ENCODE data around the gene CHIT1. TPM values are rescaled to one million over a fixed set of nuclear protein-coding genes. Genes with fewer than 3 reads are reported as not detected.

CHIT1 gene
- total and polyA plus RNA-seq, 2 experiments from 2014 or later: 0.07 to 0.47 TPM

DNA sequence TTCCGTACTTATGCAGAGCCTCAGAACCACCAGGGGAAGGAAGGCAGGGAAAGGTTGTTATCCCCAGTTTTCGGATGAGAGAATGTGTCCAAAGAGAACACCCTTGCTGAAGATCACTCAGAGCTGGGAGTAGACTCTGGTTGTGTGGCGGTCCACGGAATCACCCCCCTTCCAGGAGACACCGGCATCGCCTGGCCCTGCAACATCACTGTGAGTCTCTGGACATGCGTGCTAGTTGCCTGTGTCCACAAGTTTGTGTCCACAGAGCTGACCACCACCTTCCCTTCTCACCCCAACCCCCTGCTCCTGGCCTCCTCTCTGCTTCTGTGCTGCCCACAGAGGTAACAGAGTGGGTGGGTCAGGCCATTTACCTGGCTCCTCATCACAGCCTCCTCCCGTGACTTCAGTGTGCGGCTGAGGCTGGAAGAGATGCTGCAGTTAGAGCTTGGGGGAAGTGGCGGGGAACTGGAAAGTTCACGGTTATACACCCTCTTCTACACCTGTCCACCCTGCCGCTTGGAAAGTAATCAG, 61.2 kb downstream of the CHIT1 start:
- Mint-ChIP-seq H3K27ac (no peak overlapping the region), H3K4me3 (no peak overlapping the region), H3K27me3 (ENCODE audit: insufficient read depth, low read depth, poor library complexity) (peaks cover 10% of the 10 kb centered on the region), H3K4me1 (peaks cover 2% of the 10 kb centered on the region; the same call in 1 of the 3 replicates), H3K9me3 (no peaks in the 10 kb centered on the region), H3K36me3 (ENCODE audit: low read depth) (no peaks in the 10 kb centered on the region; the same call in 2 of the 3 replicates)
- ATAC-seq (no peak), DNase-seq (ENCODE audit: low spot score) (no peak)
- Histone ChIP-seq H3K4me2 (no peak overlapping the region), H3K4me1 (ENCODE audit: insufficient read depth) (no peaks in the 10 kb centered on the region; the same call in 1 of the 2 replicates), H3K27me3 (ENCODE audit: insufficient read depth) (no peaks in the 10 kb centered on the region), H3K79me2 (replicated peaks; ENCODE audit: insufficient read depth) (no peaks in the 10 kb centered on the region), H3K36me3 (ENCODE audit: insufficient read depth) (no peaks in the 10 kb centered on the region), H4K20me1 (replicated peaks; ENCODE audit: insufficient read depth) (no peaks in the 10 kb centered on the region), H3F3A (replicated peaks; ENCODE audit: low read depth) (no peaks in the 10 kb centered on the region), H2AFZ (no peak overlapping the region), H3K4me3 (no peak overlapping the region), H3K27ac (ENCODE audit: low read depth) (no peak overlapping the region), H3K9me2 (ENCODE audit: insufficient read depth) (no peaks in the 10 kb centered on the region)
- TF ChIP-seq STAT1 (IDR thresholded peaks at IDR 0.05; ENCODE audit: unreplicated experiment): no peak
- TF ChIP-seq EZH2phosphoT487 (IDR thresholded peaks at IDR 0.05; ENCODE audit: unreplicated experiment): no peak
- TF ChIP-seq ZNF331 (CRISPR knock-in tag; IDR thresholded peaks at IDR 0.05; ENCODE audit: low read depth): no peak
- no peak for TF ChIP-seq NANOG (IDR thresholded peaks at IDR 0.05; ENCODE audit: borderline replicate concordance)
- no peak for TF ChIP-seq EZH2 (IDR thresholded peaks at IDR 0.05; ENCODE audit: low read depth, unreplicated experiment)
- TF ChIP-seq, protein P1, sequence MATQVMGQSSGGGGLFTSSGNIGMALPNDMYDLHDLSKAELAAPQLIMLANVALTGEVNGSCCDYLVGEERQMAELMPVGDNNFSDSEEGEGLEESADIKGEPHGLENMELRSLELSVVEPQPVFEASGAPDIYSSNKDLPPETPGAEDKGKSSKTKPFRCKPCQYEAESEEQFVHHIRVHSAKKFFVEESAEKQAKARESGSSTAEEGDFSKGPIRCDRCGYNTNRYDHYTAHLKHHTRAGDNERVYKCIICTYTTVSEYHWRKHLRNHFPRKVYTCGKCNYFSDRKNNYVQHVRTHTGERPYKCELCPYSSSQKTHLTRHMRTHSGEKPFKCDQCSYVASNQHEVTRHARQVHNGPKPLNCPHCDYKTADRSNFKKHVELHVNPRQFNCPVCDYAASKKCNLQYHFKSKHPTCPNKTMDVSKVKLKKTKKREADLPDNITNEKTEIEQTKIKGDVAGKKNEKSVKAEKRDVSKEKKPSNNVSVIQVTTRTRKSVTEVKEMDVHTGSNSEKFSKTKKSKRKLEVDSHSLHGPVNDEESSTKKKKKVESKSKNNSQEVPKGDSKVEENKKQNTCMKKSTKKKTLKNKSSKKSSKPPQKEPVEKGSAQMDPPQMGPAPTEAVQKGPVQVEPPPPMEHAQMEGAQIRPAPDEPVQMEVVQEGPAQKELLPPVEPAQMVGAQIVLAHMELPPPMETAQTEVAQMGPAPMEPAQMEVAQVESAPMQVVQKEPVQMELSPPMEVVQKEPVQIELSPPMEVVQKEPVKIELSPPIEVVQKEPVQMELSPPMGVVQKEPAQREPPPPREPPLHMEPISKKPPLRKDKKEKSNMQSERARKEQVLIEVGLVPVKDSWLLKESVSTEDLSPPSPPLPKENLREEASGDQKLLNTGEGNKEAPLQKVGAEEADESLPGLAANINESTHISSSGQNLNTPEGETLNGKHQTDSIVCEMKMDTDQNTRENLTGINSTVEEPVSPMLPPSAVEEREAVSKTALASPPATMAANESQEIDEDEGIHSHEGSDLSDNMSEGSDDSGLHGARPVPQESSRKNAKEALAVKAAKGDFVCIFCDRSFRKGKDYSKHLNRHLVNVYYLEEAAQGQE (IDR thresholded peaks at IDR 0.05; ENCODE audit: unreplicated experiment): no peak
- TF ChIP-seq ZNF114 (CRISPR knock-in tag; IDR thresholded peaks at IDR 0.05): no peak
- TF ChIP-seq POLR2AphosphoS5 (IDR thresholded peaks at IDR 0.05; ENCODE audit: low read depth): no peak
- TF ChIP-seq, protein P2, sequence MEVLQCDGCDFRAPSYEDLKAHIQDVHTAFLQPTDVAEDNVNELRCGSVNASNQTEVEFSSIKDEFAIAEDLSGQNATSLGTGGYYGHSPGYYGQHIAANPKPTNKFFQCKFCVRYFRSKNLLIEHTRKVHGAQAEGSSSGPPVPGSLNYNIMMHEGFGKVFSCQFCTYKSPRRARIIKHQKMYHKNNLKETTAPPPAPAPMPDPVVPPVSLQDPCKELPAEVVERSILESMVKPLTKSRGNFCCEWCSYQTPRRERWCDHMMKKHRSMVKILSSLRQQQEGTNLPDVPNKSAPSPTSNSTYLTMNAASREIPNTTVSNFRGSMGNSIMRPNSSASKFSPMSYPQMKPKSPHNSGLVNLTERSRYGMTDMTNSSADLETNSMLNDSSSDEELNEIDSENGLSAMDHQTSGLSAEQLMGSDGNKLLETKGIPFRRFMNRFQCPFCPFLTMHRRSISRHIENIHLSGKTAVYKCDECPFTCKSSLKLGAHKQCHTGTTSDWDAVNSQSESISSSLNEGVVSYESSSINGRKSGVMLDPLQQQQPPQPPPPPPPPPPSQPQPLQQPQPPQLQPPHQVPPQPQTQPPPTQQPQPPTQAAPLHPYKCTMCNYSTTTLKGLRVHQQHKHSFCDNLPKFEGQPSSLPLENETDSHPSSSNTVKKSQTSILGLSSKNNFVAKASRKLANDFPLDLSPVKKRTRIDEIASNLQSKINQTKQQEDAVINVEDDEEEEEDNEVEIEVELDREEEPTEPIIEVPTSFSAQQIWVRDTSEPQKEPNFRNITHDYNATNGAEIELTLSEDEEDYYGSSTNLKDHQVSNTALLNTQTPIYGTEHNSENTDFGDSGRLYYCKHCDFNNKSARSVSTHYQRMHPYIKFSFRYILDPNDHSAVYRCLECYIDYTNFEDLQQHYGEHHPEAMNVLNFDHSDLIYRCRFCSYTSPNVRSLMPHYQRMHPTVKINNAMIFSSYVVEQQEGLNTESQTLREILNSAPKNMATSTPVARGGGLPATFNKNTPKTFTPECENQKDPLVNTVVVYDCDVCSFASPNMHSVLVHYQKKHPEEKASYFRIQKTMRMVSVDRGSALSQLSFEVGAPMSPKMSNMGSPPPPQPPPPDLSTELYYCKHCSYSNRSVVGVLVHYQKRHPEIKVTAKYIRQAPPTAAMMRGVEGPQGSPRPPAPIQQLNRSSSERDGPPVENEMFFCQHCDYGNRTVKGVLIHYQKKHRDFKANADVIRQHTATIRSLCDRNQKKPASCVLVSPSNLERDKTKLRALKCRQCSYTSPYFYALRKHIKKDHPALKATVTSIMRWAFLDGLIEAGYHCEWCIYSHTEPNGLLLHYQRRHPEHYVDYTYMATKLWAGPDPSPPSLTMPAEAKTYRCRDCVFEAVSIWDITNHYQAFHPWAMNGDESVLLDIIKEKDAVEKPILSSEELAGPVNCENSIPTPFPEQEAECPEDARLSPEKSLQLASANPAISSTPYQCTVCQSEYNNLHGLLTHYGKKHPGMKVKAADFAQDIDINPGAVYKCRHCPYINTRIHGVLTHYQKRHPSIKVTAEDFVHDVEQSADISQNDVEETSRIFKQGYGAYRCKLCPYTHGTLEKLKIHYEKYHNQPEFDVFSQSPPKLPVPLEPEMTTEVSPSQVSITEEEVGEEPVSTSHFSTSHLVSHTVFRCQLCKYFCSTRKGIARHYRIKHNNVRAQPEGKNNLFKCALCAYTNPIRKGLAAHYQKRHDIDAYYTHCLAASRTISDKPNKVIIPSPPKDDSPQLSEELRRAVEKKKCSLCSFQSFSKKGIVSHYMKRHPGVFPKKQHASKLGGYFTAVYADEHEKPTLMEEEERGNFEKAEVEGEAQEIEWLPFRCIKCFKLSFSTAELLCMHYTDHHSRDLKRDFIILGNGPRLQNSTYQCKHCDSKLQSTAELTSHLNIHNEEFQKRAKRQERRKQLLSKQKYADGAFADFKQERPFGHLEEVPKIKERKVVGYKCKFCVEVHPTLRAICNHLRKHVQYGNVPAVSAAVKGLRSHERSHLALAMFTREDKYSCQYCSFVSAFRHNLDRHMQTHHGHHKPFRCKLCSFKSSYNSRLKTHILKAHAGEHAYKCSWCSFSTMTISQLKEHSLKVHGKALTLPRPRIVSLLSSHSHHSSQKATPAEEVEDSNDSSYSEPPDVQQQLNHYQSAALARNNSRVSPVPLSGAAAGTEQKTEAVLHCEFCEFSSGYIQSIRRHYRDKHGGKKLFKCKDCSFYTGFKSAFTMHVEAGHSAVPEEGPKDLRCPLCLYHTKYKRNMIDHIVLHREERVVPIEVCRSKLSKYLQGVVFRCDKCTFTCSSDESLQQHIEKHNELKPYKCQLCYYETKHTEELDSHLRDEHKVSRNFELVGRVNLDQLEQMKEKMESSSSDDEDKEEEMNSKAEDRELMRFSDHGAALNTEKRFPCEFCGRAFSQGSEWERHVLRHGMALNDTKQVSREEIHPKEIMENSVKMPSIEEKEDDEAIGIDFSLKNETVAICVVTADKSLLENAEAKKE (CRISPR knock-in tag; IDR thresholded peaks at IDR 0.05): no peak
- no peak for TF ChIP-seq JUNB (IDR thresholded peaks at IDR 0.05; ENCODE audit: unreplicated experiment)
- no peak for TF ChIP-seq CREB1 (CRISPR knock-in tag; IDR thresholded peaks at IDR 0.05; ENCODE audit: low read depth)
- TF ChIP-seq, protein P3, sequence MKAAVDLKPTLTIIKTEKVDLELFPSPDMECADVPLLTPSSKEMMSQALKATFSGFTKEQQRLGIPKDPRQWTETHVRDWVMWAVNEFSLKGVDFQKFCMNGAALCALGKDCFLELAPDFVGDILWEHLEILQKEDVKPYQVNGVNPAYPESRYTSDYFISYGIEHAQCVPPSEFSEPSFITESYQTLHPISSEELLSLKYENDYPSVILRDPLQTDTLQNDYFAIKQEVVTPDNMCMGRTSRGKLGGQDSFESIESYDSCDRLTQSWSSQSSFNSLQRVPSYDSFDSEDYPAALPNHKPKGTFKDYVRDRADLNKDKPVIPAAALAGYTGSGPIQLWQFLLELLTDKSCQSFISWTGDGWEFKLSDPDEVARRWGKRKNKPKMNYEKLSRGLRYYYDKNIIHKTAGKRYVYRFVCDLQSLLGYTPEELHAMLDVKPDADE (IDR thresholded peaks at IDR 0.05): no peak
- TF ChIP-seq, protein P4, sequence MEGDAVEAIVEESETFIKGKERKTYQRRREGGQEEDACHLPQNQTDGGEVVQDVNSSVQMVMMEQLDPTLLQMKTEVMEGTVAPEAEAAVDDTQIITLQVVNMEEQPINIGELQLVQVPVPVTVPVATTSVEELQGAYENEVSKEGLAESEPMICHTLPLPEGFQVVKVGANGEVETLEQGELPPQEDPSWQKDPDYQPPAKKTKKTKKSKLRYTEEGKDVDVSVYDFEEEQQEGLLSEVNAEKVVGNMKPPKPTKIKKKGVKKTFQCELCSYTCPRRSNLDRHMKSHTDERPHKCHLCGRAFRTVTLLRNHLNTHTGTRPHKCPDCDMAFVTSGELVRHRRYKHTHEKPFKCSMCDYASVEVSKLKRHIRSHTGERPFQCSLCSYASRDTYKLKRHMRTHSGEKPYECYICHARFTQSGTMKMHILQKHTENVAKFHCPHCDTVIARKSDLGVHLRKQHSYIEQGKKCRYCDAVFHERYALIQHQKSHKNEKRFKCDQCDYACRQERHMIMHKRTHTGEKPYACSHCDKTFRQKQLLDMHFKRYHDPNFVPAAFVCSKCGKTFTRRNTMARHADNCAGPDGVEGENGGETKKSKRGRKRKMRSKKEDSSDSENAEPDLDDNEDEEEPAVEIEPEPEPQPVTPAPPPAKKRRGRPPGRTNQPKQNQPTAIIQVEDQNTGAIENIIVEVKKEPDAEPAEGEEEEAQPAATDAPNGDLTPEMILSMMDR (conservative IDR thresholded peaks at IDR 0.05; ENCODE audit: low read depth in 2 of 2): no peak
